ENCODE results near the gene GLRX3.

GLRX3 gene

GRCh38 chr10:130226012-130226411, 89.8 kb downstream of the GLRX3 start:
- no peak for TF ChIP-seq USF1 (IDR thresholded peaks at IDR 0.05)
- TF ChIP-seq FOXM1 (IDR thresholded peaks at IDR 0.05; ENCODE audit: borderline replicate concordance, low read depth): no peak
- no peak for TF ChIP-seq TCF12 (IDR thresholded peaks at IDR 0.05; ENCODE audit: low read depth)
- TF ChIP-seq ZBTB7A (IDR thresholded peaks at IDR 0.05; ENCODE audit: low read depth): no peak
- TF ChIP-seq EP300 (IDR thresholded peaks at IDR 0.05; ENCODE audit: borderline replicate concordance): no peak
- TF ChIP-seq TAF1 (IDR thresholded peaks at IDR 0.05; ENCODE audit: low read depth): no peak
- no peak for TF ChIP-seq EGR1 (IDR thresholded peaks at IDR 0.05)
- TF ChIP-seq RAD21 (IDR thresholded peaks at IDR 0.05; ENCODE audit: low read depth): no peak
- no peak for TF ChIP-seq REST (IDR thresholded peaks at IDR 0.05; ENCODE audit: low read depth)
- TF ChIP-seq CEBPB (IDR thresholded peaks at IDR 0.05): no peak
- TF ChIP-seq CREB1 (IDR thresholded peaks at IDR 0.05; ENCODE audit: low read depth): no peak
- no peak for TF ChIP-seq MAX (IDR thresholded peaks at IDR 0.05)
- no peak for TF ChIP-seq YY1 (IDR thresholded peaks at IDR 0.05; ENCODE audit: low read depth)

- no peak for TF ChIP-seq FOXM1 (IDR thresholded peaks at IDR 0.05; ENCODE audit: borderline replicate concordance, low read depth)
- TF ChIP-seq NFIC (IDR thresholded peaks at IDR 0.05): no peak
- no peak for TF ChIP-seq EGR1 (IDR thresholded peaks at IDR 0.05)
- no peak for TF ChIP-seq USF1 (IDR thresholded peaks at IDR 0.05)
- TF ChIP-seq ZBTB7A (IDR thresholded peaks at IDR 0.05; ENCODE audit: low read depth): no peak
- TF ChIP-seq YY1 (IDR thresholded peaks at IDR 0.05; ENCODE audit: low read depth): no peak
- no peak for TF ChIP-seq TCF12 (IDR thresholded peaks at IDR 0.05; ENCODE audit: low read depth)
- no peak for TF ChIP-seq TEAD4 (IDR thresholded peaks at IDR 0.05)
- TF ChIP-seq CREB1 (IDR thresholded peaks at IDR 0.05; ENCODE audit: low read depth): no peak
- no peak for TF ChIP-seq TAF1 (IDR thresholded peaks at IDR 0.05; ENCODE audit: low read depth)
Observed at GRCh38 chr10:130227883-130228282, 91.7 kb downstream of the GLRX3 start.

Measured in Ishikawa (cell line).